ENCODE results near the gene PIGS. TPM values are rescaled to one million over a fixed set of nuclear protein-coding genes. Genes with fewer than 3 reads are reported as not detected.

Gene PIGS
- total RNA-seq, 1 experiment from 2014 or later = 45.8 TPM

GRCh38 chr17:28505986-28506665 lies 65.2 kb downstream of the PIGS start, which contains the start of gene FOXN1:
Gene FOXN1, plus strand, starts transcription at chr17:28506348. Its CDS starts 17,622 bp downstream, at chr17:28523970.
- CTCF ChIA-PET = no interaction called here
- H4K20me1 ChIP-seq (ENCODE audit: insufficient read depth) = no peaks in the 10 kb centered on the region
- no peak within 1 kb of the TSS for H2AFZ ChIP-seq (ENCODE audit: low read depth, low read length, poor library complexity, severe bottlenecking)
- DNase-seq (ENCODE audit: low read depth, low spot score) (no peak), ATAC-seq (no peak)
- H3K79me2 ChIP-seq (ENCODE audit: insufficient read depth, low read length) = no peaks in the 10 kb centered on the region
- no peaks in the 10 kb centered on the region; the same call in 1 of the 2 replicates for H3K27me3 ChIP-seq (ENCODE audit: insufficient read depth, low read length)
- POLR2A ChIA-PET = no interaction called here
- H3K9me2 ChIP-seq (ENCODE audit: insufficient read depth) = no peaks in the 10 kb centered on the region
- no peak within 1 kb of the TSS for H3K9ac ChIP-seq (ENCODE audit: low read length)
- no TSS peak for BruUV-seq (replicated peaks)
- H3K36me3 ChIP-seq (ENCODE audit: control insufficient read depth in 1 of 2, insufficient read depth in 2 of 2, low read length in 2 of 2) = no peaks in the 10 kb centered on the region
- no peaks in the 10 kb centered on the region for H3K9me3 ChIP-seq (ENCODE audit: control insufficient read depth in 1 of 2, insufficient read depth in 1 of 2, low read depth in 1 of 2, low read length in 2 of 2)
- no peaks in the 10 kb centered on the region for H3K4me1 ChIP-seq (ENCODE audit: control insufficient read depth in 1 of 2, insufficient read depth in 2 of 2, low read length in 2 of 2)
- RAD21 ChIA-PET (ENCODE audit: low non-redundant PET in 1 of 2, low total read pairs in 2 of 2, uncharacterized antibody in 2 of 2, unreplicated experiment in 2 of 2) = no interaction called here
- H3K4me2 ChIP-seq (ENCODE audit: low read length) = no peak within 1 kb of the TSS
- no peak for TF ChIP-seq CTCF (IDR thresholded peaks at IDR 0.05 in 2 of 3, conservative IDR thresholded peaks at IDR 0.05 in 1 of 3; ENCODE audit: borderline replicate concordance in 1 of 3, insufficient read depth in 1 of 3, low read depth in 2 of 3, low read length in 2 of 3)
- no peak for TF ChIP-seq ELF1 (IDR thresholded peaks at IDR 0.05; ENCODE audit: borderline replicate concordance, low read depth)
- no peak for TF ChIP-seq ZFX (IDR thresholded peaks at IDR 0.05)
- no peak for TF ChIP-seq TCF7L2 (IDR thresholded peaks at IDR 0.05; ENCODE audit: borderline replicate concordance, extremely low read depth, insufficient read depth, insufficient read length)
- no peak for TF ChIP-seq SP1 (IDR thresholded peaks at IDR 0.05; ENCODE audit: low read depth)
- TF ChIP-seq, protein P1, sequence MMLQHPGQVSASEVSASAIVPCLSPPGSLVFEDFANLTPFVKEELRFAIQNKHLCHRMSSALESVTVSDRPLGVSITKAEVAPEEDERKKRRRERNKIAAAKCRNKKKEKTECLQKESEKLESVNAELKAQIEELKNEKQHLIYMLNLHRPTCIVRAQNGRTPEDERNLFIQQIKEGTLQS (IDR thresholded peaks at IDR 0.05) = no peak
- TF ChIP-seq CBX3 (IDR thresholded peaks at IDR 0.05; ENCODE audit: low read depth) = no peak
- no peak for TF ChIP-seq ZNF274 (IDR thresholded peaks at IDR 0.05; ENCODE audit: low read depth, low read length)
- TF ChIP-seq JUND (IDR thresholded peaks at IDR 0.05) = no peak
- no peak for TF ChIP-seq EGR1 (IDR thresholded peaks at IDR 0.05; ENCODE audit: low read depth)
- no peak for TF ChIP-seq RAD21 (IDR thresholded peaks at IDR 0.05; ENCODE audit: low read depth)
- no peak for TF ChIP-seq POLR2AphosphoS5 (IDR thresholded peaks at IDR 0.05; ENCODE audit: low read depth, low read length)
- TF ChIP-seq YY1 (IDR thresholded peaks at IDR 0.05; ENCODE audit: extremely low read depth, insufficient replicate concordance, low read depth, low read length) = no peak
- no peak for TF ChIP-seq REST (IDR thresholded peaks at IDR 0.05; ENCODE audit: low read depth)
- TF ChIP-seq POLR2A (IDR thresholded peaks at IDR 0.05; ENCODE audit: borderline replicate concordance, extremely low read depth, insufficient read depth, insufficient read length) = no peak
- TF ChIP-seq FOSL1 (IDR thresholded peaks at IDR 0.05; ENCODE audit: low read depth) = no peak
- TF ChIP-seq MAX (IDR thresholded peaks at IDR 0.05) = no peak
- no peak within 1 kb of the TSS for H3K27ac ChIP-seq (ENCODE audit: low read depth, low read length)
- intact Hi-C loops (cut with micrococcal nuclease) = no loop called here
- H3K4me3 ChIP-seq (replicated peaks in 1 of 2; ENCODE audit: low read depth in 1 of 2, low read length in 2 of 2) = no peak within 1 kb of the TSS
